DOHH2 (cell line): ENCODE data around the gene C4BPB.

ENCODE experiments used
- CTCF ChIP-seq: fragments of 200-600 bp; sonication (generic); IDR thresholded peaks from one replicate; pipeline ENCODE4 v1.5.1; 2014; ENCODE audit warnings: antibody characterized with exemption, mild to moderate bottlenecking, low read depth, low read length; ENCODE audit not compliant: poor library complexity, severe bottlenecking
- EZH2phosphoT487 ChIP-seq: fragments of 200-600 bp; sonication (generic); IDR thresholded peaks from 2 replicates; pipeline ENCODE4 v1.6.1; 2017; ENCODE audit warnings: borderline replicate concordance, mild to moderate bottlenecking, antibody characterized with exemption, low read length, moderate library complexity, mixed read lengths

DNA sequence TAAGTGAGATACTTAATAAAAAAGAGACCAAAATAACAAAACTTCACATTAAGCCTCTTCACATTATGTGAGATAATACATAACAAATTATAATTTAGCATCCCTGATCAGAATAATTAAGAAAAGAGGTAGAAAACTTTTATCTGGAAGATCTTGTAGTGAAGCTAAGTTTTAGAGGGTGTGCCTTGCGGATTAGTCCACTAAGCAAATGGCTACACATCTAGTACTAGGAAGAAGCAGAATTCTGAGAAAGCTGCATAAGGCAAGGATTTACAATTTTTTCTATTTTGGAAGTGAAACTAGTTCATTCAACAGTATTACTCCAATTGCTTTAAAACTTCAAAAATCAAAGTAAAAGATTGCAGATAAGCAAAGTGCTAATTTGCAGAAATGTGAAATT lies 41.2 kb upstream of the C4BPB start:
- no peak for TF ChIP-seq CTCF
- no peak for TF ChIP-seq EZH2phosphoT487
